ENCODE results near the gene LSR.

- no peak for TF ChIP-seq CTCF (IDR thresholded peaks at IDR 0.05)
- no peak for TF ChIP-seq POLR2A (IDR thresholded peaks at IDR 0.05)
Observed at GRCh38 chr19:35241417-35241816, 7.4 kb upstream of the LSR start.
